Erythroblast (primary cell): ENCODE data around the gene NCAPG2.

ENCODE experiments used
- GATA1 ChIP-seq: IDR thresholded peaks from 2 replicates; pipeline ENCODE4 v1.6.1; 2011; ENCODE audit warnings: low read depth, mild to moderate bottlenecking, control low read depth, low read length, moderate library complexity
- POLR2A ChIP-seq: IDR thresholded peaks from 2 replicates; pipeline ENCODE4 v1.6.1; 2011; ENCODE audit warnings: mild to moderate bottlenecking, low read length

- no peak for TF ChIP-seq POLR2A
- TF ChIP-seq GATA1 = no peak
Measured at GRCh38 chr7:158638001-158638400, 66.6 kb downstream of the NCAPG2 start.
